Spleen (tissue), 11 donors: ENCODE results near the gene AHDC1. TPM values are rescaled to one million over a fixed set of nuclear protein-coding genes. Genes with fewer than 3 reads are reported as not detected.
"Not testable (repeated sequence)": the region's sequence is repeated elsewhere in the genome, so short reads cannot be mapped to it uniquely, and the experiment has no call there.

Source experiments
- DNase-seq: peaks from one replicate; pipeline ENCODE4 v3.0.0-alpha.2; 2020
- H3K27ac ChIP-seq, 8 donors: fragments of 200-600 bp; sonication (generic) in 7 of 8; 1 replicate in 4 of 8; 2 replicates in 4 of 8; pipeline versions ENCODE4 v1.5.0 to v1.8.0; 2016 to 2021; ENCODE audit warnings: inconsistent platforms in 4 of 8, mild to moderate bottlenecking in 4 of 8, moderate library complexity in 1 of 8
- H3K27me3 ChIP-seq, 7 donors: fragments of 200-600 bp; sonication (generic) in 6 of 7; replicated peaks in 1 of 7; 1 replicate in 4 of 7; 2 replicates in 3 of 7; pipeline versions ENCODE4 v1.5.0 to v1.8.0; 2016 to 2021; ENCODE audit warnings: inconsistent platforms in 3 of 7, mild to moderate bottlenecking in 1 of 7
- H3K36me3 ChIP-seq, 6 donors: fragments of 200-600 bp; sonication (generic) in 5 of 6; 1 replicate in 4 of 6; 2 replicates in 2 of 6; pipeline versions ENCODE4 v1.5.0 to v1.8.0; 2016 to 2021; ENCODE audit warnings: inconsistent platforms in 2 of 6
- H3K4me1 ChIP-seq, 6 donors: fragments of 200-600 bp; sonication (generic) in 5 of 6; 1 replicate in 3 of 6; 2 replicates in 3 of 6; pipeline versions ENCODE4 v1.5.0 to v1.8.0; 2016 to 2021; ENCODE audit warnings: inconsistent platforms in 3 of 6
- H3K4me3 ChIP-seq, 8 donors: fragments of 200-600 bp; sonication (generic) in 7 of 8; 1 replicate in 4 of 8; 2 replicates in 4 of 8; pipeline versions ENCODE4 v1.5.0 to v1.8.0; 2016 to 2021; ENCODE audit warnings: inconsistent platforms in 4 of 8, mild to moderate bottlenecking in 4 of 8, moderate library complexity in 2 of 8
- H3K9me3 ChIP-seq, 8 donors: fragments of 200-600 bp; sonication (generic) in 7 of 8; 1 replicate in 4 of 8; 2 replicates in 4 of 8; pipeline versions ENCODE4 v1.5.0 to v1.8.0; 2016 to 2021; ENCODE audit warnings: inconsistent platforms in 4 of 8
- CTCF ChIP-seq, 11 experiments: fragments of 200-600 bp in 7 of 11; fragments of 450-650 bp in 4 of 11; sonication (generic) in 4 of 11; IDR thresholded peaks in 8 of 11; conservative IDR thresholded peaks in 3 of 11; 1 replicate in 7 of 11; 2 replicates in 4 of 11; pipeline versions ENCODE4 v1.4.0 to v1.8.0; 2016 to 2021; ENCODE audit warnings: antibody characterized with exemption in 11 of 11, inconsistent platforms in 4 of 11, mild to moderate bottlenecking in 1 of 11
- POLR2A ChIP-seq, 3 donors: fragments of 450-650 bp; IDR thresholded peaks; one replicate each; pipeline ENCODE4 v1.5.1; 2017; ENCODE audit warnings: antibody characterized with exemption in 3 of 3, mild to moderate bottlenecking in 1 of 3
- POLR2AphosphoS5 ChIP-seq, 3 donors: sonication (generic); formaldehyde crosslinking; IDR thresholded peaks; one replicate each; pipeline ENCODE4 v1.5.1; 2017; ENCODE audit warnings: antibody characterized with exemption in 3 of 3
- WGBS, 5 donors: extraction: QIAGEN DNeasy Blood & Tissue Kit in 3 of 5; methylation state at CpG; one replicate each; pipeline versions ENCODE4 v1.1.5 to v1.1.7; 2013 to 2018; 5-methylcytosine and 5-hydroxymethylcytosine counted together
- intact Hi-C: fragments of 100-400 bp; cut with DNase I; formaldehyde crosslinking; loops from one replicate; pipeline ENCODE4 v1.15.0; 2023; ENCODE audit warnings: low total_unique reads
- polyA plus RNA-seq, 3 donors: library from polyadenylated mRNA; stranded (reverse); fragments of 200-250 nt; gene quantifications; one replicate each; pipeline ENCODE4 v1.2.1, GENCODE V29; 2013
- total RNA-seq, 7 donors: library from RNA; depleted of rRNA in 3 of 7; stranded (reverse); fragments of >200 nt in 3 of 7; fragmentation: NEBNext Ultra II Directional in 4 of 7; extraction: Animal tissue kit (Norgen Biotek cat#: 25700) in 4 of 7; gene quantifications; one replicate each; pipeline versions ENCODE4 v1.1.0 to v1.2.1, GENCODE V29; 2016 to 2021
- donor health status: healthy with polysubstance abuse.
- donor health status: DM: no; HTN: no; CAD: no; lungs with moderate emphysema.
- donor health status: DM: no; HTN: no; CAD: no.
- donor health status: Bipolar disorder and iron deficiency.
- donor health status: healthy.
- donor health status: DM: no; HTN: no; CAD: no.
- donor health status: DM: yes; HTN: yes; CAD: no.

The AHDC1 gene
- total and polyA plus RNA-seq, 10 donors, result 3.2 to 104 (median 42.7) TPM

DNA sequence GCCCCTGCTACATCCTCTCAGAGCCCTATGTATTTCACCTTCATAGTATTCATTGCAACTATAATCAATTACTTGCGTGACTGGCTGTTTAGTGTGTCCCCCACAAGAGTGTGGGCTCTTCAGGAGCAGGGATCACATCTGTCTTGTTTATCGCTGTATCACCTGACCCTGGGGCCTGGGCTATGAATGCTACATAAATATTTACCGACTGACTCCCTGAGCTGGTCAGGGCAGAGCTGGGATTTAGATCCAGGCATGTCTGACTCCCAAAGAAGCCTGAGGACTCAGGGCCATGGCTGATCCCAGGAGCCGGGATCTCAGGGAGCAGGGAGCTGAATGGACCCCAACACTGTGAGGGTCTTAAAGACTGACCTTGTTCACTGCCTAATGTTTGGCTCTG, 49.7 kb downstream of the AHDC1 start:
- Histone ChIP-seq H3K36me3 (peaks cover 0 to 59% (median 36%) of the 10 kb centered on the region in 6 donors), H3K9me3 (no peaks in the 10 kb centered on the region), H3K27ac (peak overlapping the region in 6 of 8 donors; percentile 78 to 91 (median 84)), H3K4me1 (peaks cover 25 to 98% (median 66%) of the 10 kb centered on the region in 6 donors), H3K4me3 (no peak overlapping the region), H3K27me3 (no peaks in the 10 kb centered on the region)
- WGBS, 5 donors, result 78 to 95% (median 90%) methylated on average over 4 of the region's 4 CpGs
- DNase-seq, result no peak
- TF ChIP-seq POLR2A (IDR thresholded peaks at IDR 0.05) (no peak), CTCF (IDR thresholded peaks at IDR 0.05 in 8 of 11, conservative IDR thresholded peaks at IDR 0.05 in 3 of 11) (no peak), POLR2AphosphoS5 (IDR thresholded peaks at IDR 0.05) (no peak)
- intact Hi-C loops, result no loop called here

GRCh38 chr1:27553823-27554222, 50.1 kb downstream of the AHDC1 start:
- H3K4me1 ChIP-seq, result peaks cover 25 to 94% (median 64%) of the 10 kb centered on the region in 6 donors
- H3K36me3 ChIP-seq, result peaks cover 0 to 63% (median 41%) of the 10 kb centered on the region in 6 donors
- H3K9me3 ChIP-seq, H3K27me3 ChIP-seq, intact Hi-C loops, H3K4me3 ChIP-seq, DNase-seq: not testable (repeated sequence)
- WGBS, 5 donors, result 92 to 97% (median 95%) methylated on average over 7 of the region's 7 CpGs
- peak overlapping the region in 4 of 8 donors; percentile 83 to 91 (median 86) for H3K27ac ChIP-seq

GRCh38 chr1:27552911-27553420, 51.0 kb downstream of the AHDC1 start:
- H3K27me3 ChIP-seq, result no peaks in the 10 kb centered on the region
- H3K4me1 ChIP-seq, result peaks cover 21 to 86% (median 59%) of the 10 kb centered on the region in 6 donors
- H3K27ac ChIP-seq, result peak overlapping the region in 6 of 8 donors; percentile 36 to 64 (median 44)
- intact Hi-C loops, result no loop called here
- no peak overlapping the region for H3K4me3 ChIP-seq
- 79 to 94% (median 91%) methylated on average over 12 to 16 of the region's 16 CpGs for WGBS, 5 donors
- no peak for DNase-seq
- H3K36me3 ChIP-seq, result peaks cover 0 to 64% (median 48%) of the 10 kb centered on the region in 6 donors
- TF ChIP-seq CTCF (IDR thresholded peaks at IDR 0.05 in 8 of 11, conservative IDR thresholded peaks at IDR 0.05 in 3 of 11) (no peak), POLR2A (IDR thresholded peaks at IDR 0.05) (no peak), POLR2AphosphoS5 (IDR thresholded peaks at IDR 0.05) (peak in 1 of 3 donors; percentile 48)
- no peaks in the 10 kb centered on the region for H3K9me3 ChIP-seq

- H3K36me3 ChIP-seq, result peaks cover 0 to 71% (median 54%) of the 10 kb centered on the region in 6 donors
- no peaks in the 10 kb centered on the region for H3K27me3 ChIP-seq
- TF ChIP-seq POLR2AphosphoS5 (IDR thresholded peaks at IDR 0.05), result peak in 2 of 3 donors; percentile 35 to 59
- TF ChIP-seq POLR2A (IDR thresholded peaks at IDR 0.05), result no peak
- TF ChIP-seq CTCF (IDR thresholded peaks at IDR 0.05 in 8 of 11, conservative IDR thresholded peaks at IDR 0.05 in 3 of 11), result no peak
- peak overlapping the region in 5 of 8 donors; percentile 43 to 64 (median 54) for H3K27ac ChIP-seq
- H3K4me1 ChIP-seq, result peaks cover 20 to 86% (median 56%) of the 10 kb centered on the region in 6 donors
- intact Hi-C loops, result no loop called here
- H3K9me3 ChIP-seq, result no peaks in the 10 kb centered on the region
- no peak for DNase-seq
- H3K4me3 ChIP-seq, result no peak overlapping the region
- 70 to 82% (median 78%) methylated on average over 10 to 14 of the region's 14 CpGs for WGBS, 5 donors
Measured at GRCh38 chr1:27551953-27552312, 52.0 kb downstream of the AHDC1 start.
